ENCODE data around the gene GGCT. TPM values are rescaled to one million over a fixed set of nuclear protein-coding genes. Genes with fewer than 3 reads are reported as not detected.

The GGCT gene
- 47.5 and 75.9 TPM in 2 replicates for polyA plus RNA-seq

GRCh38 chr7:30504301-30505173 is at the start of gene GGCT:
Gene GGCT (minus strand): TSS chr7:30504829. CDS start chr7:30504709, 120 bp downstream.

GRCh38 chr7:30478349-30479201 is 26.1 kb downstream of the GGCT start, which contains the start of gene NOD1:
Gene NOD1 (minus strand): TSS chr7:30478784. CDS start chr7:30456921, 21,863 bp downstream.

Other genes with a start within 250 kb of the GGCT start
- gene ZNRF2, start 220.2 kb downstream of the GGCT start, polyA plus RNA-seq = 3.2 and 5.8 TPM in 2 replicates
- gene NOD1, start 26.0 kb downstream of the GGCT start, polyA plus RNA-seq = 0.30 TPM in 1 of 2 replicates, not detected in the other
- 167 and 184 TPM in 2 replicates for gene GARS1, start 90.0 kb upstream of the GGCT start, polyA plus RNA-seq
- not detected in 2 replicates for gene CRHR2, start 177.6 kb upstream of the GGCT start, polyA plus RNA-seq
- gene INMT, start 247.3 kb upstream of the GGCT start, polyA plus RNA-seq = 0.22 and 0.60 TPM in 2 replicates

Data from Purkinje cell (primary cell).